Neural cell (in vitro differentiated cells): ENCODE data around the gene ITPA. TPM values are rescaled to one million over a fixed set of nuclear protein-coding genes. Genes with fewer than 3 reads are reported as not detected.
"Not testable (repeated sequence)": the region's sequence is repeated elsewhere in the genome, so short reads cannot be mapped to it uniquely, and the experiment has no call there.

Experiments
- H2AFZ ChIP-seq: fragments of 200-600, 300-800 bp; sonication (generic), shearing (Covaris generic); 2 replicates; pipeline ENCODE4 v1.6.0; 2014; ENCODE audit warnings: low read depth, mild to moderate bottlenecking, antibody characterized with exemption, low read length, moderate library complexity
- H3F3A ChIP-seq: fragments of 200-600 bp; shearing (Covaris generic); 2 replicates; pipeline ENCODE4 v1.6.1; 2016; ENCODE audit warnings: mild to moderate bottlenecking, moderate library complexity, mixed read lengths, antibody characterized with exemption, low read length; ENCODE audit not compliant: insufficient read depth, poor library complexity, severe bottlenecking
- H3K27ac ChIP-seq: fragments of 200-600, 300-800 bp; sonication (generic), shearing (Covaris generic); 2 replicates; pipeline ENCODE4 v1.5.1; 2014; ENCODE audit warnings: mild to moderate bottlenecking, low read length, moderate library complexity
- H3K27me3 ChIP-seq: fragments of 300-800, 200-600 bp; sonication (generic), shearing (Covaris generic); 2 replicates; pipeline ENCODE4 v1.6.0; 2014; ENCODE audit warnings: mild to moderate bottlenecking, low read depth, low read length, moderate library complexity; ENCODE audit not compliant: insufficient read depth
- H3K36me3 ChIP-seq: fragments of 300-800, 200-600 bp; sonication (generic), shearing (Covaris generic); 2 replicates; pipeline ENCODE4 v1.5.1; 2014; ENCODE audit warnings: mild to moderate bottlenecking, antibody characterized with exemption, low read length, moderate library complexity; ENCODE audit not compliant: insufficient read depth
- H3K4me2 ChIP-seq: fragments of 300-800, 200-600 bp; sonication (generic), shearing (Covaris generic); 2 replicates; pipeline ENCODE4 v1.6.0; 2014; ENCODE audit warnings: mild to moderate bottlenecking, low read length
- H3K4me3 ChIP-seq: fragments of 300-800, 200-600 bp; sonication (generic), shearing (Covaris generic); 2 replicates; pipeline ENCODE4 v1.5.1; 2014; ENCODE audit warnings: mild to moderate bottlenecking, low read length, moderate library complexity
- H3K79me2 ChIP-seq: fragments of 200-600 bp; shearing (Covaris generic); replicated peaks from 2 replicates; pipeline ENCODE4 v1.6.0; 2014; ENCODE audit warnings: mild to moderate bottlenecking, low read length, moderate library complexity; ENCODE audit not compliant: insufficient read depth
- H3K9ac ChIP-seq: fragments of 300-800, 200-600 bp; sonication (generic), shearing (Covaris generic); 2 replicates; pipeline ENCODE4 v1.6.1; 2016; ENCODE audit warnings: mild to moderate bottlenecking, low read length, mixed read lengths
- H3K9me2 ChIP-seq: fragments of 200-600 bp; shearing (Covaris generic); 2 replicates; pipeline ENCODE4 v1.6.1; 2016; ENCODE audit warnings: mild to moderate bottlenecking, low read length, mixed read lengths; ENCODE audit not compliant: insufficient read depth
- H3K9me3 ChIP-seq: fragments of 200-600, 300-800 bp; sonication (generic), shearing (Covaris generic); 2 replicates; pipeline ENCODE4 v1.6.1; 2016; ENCODE audit warnings: mild to moderate bottlenecking, mixed run types, low read length, moderate library complexity, mixed read lengths
- H4K20me1 ChIP-seq: fragments of 200-600 bp; shearing (Covaris generic); 2 replicates; pipeline ENCODE4 v1.6.1; 2016; ENCODE audit warnings: mild to moderate bottlenecking, mixed run types; ENCODE audit not compliant: insufficient read depth
- EP300 ChIP-seq: fragments of 450-650 bp; conservative IDR thresholded peaks from 2 replicates; pipeline ENCODE4 v1.6.1; 2014; ENCODE audit warnings: antibody characterized with exemption, mild to moderate bottlenecking, moderate library complexity; ENCODE audit not compliant: poor library complexity, severe bottlenecking
- EZH2 ChIP-seq: fragments of 200-600, 300-800 bp; shearing (Covaris generic), sonication (generic); IDR thresholded peaks from 2 replicates; pipeline ENCODE4 v1.6.1; 2014; ENCODE audit warnings: antibody characterized with exemption, low read length, borderline replicate concordance, mild to moderate bottlenecking; ENCODE audit not compliant: insufficient read depth, poor library complexity, severe bottlenecking
- MXI1 ChIP-seq: fragments of 450-650 bp; conservative IDR thresholded peaks from 2 replicates; pipeline ENCODE4 v1.6.1; 2014; ENCODE audit warnings: antibody characterized with exemption, mild to moderate bottlenecking; ENCODE audit not compliant: poor library complexity, severe bottlenecking
- POLR2AphosphoS5 ChIP-seq: IDR thresholded peaks from 2 replicates; pipeline ENCODE4 v1.6.1; 2012
- RAD21 ChIP-seq: fragments of 450-650 bp; conservative IDR thresholded peaks from 2 replicates; pipeline ENCODE4 v1.6.1; 2014; ENCODE audit warnings: antibody characterized with exemption, mild to moderate bottlenecking, moderate library complexity
- SMC3 ChIP-seq: fragments of 450-650 bp; conservative IDR thresholded peaks from 2 replicates; pipeline ENCODE4 v1.6.1; 2014; ENCODE audit warnings: antibody characterized with exemption, mild to moderate bottlenecking, moderate library complexity; ENCODE audit not compliant: poor library complexity
- TAF1 ChIP-seq: IDR thresholded peaks from 2 replicates; pipeline ENCODE4 v1.6.1; 2012; ENCODE audit warnings: low read depth
- polyA plus RNA-seq: library from polyadenylated mRNA; depleted of rRNA; stranded (reverse); fragments of >200 nt; gene quantifications from 2 replicates; pipeline ENCODE4 v1.2.3, GENCODE V29; 2014
- TF ChIP-seq, protein P1 (sequence below): IDR thresholded peaks from 2 replicates; pipeline ENCODE4 v1.6.1; 2012; ENCODE audit warnings: borderline replicate concordance
- TF ChIP-seq, protein P2 (sequence below): fragments of 450-650 bp; IDR thresholded peaks from 2 replicates; pipeline ENCODE4 v1.5.1; 2014; ENCODE audit warnings: antibody characterized with exemption, mild to moderate bottlenecking, moderate library complexity; ENCODE audit not compliant: poor library complexity, severe bottlenecking

ITPA gene
- polyA plus RNA-seq, 1 donor from 2014 or later: 87.1 TPM

DNA sequence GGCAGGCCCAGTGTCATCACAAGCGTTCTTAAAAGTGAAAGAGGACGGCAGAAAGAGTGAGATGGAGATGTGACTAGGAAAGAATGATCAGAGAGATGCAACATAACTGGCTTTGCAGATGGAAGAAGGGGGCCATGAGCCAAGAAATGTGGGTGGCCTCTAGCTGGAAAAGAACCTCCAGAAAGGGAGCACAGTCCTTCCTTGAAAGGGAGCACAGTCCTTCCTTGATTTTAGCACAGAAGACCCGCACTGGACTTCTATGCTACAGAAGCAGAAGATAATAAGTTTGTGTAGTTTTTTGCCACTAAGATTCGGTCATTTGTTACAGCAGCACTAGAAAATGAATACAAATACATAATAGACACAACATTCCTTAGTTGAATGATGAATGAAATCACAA lies 29.0 kb upstream of the ITPA start:
- no peaks in the 10 kb centered on the region for H3K36me3 ChIP-seq
- H2AFZ ChIP-seq: no peak overlapping the region
- H3K4me2 ChIP-seq: no peak overlapping the region
- no peak overlapping the region for H3K9ac ChIP-seq
- no peaks in the 10 kb centered on the region for H3K27me3 ChIP-seq
- TF ChIP-seq MXI1: no peak
- TF ChIP-seq SMC3: no peak
- no peak for TF ChIP-seq POLR2AphosphoS5
- H3K27ac ChIP-seq: no peak overlapping the region
- no peak overlapping the region for H3K4me3 ChIP-seq
- no peaks in the 10 kb centered on the region for H3K79me2 ChIP-seq
- H3K9me3 ChIP-seq: no peaks in the 10 kb centered on the region
- no peaks in the 10 kb centered on the region for H3K9me2 ChIP-seq
- no peaks in the 10 kb centered on the region for H4K20me1 ChIP-seq
- H3F3A ChIP-seq: no peaks in the 10 kb centered on the region

DNA sequence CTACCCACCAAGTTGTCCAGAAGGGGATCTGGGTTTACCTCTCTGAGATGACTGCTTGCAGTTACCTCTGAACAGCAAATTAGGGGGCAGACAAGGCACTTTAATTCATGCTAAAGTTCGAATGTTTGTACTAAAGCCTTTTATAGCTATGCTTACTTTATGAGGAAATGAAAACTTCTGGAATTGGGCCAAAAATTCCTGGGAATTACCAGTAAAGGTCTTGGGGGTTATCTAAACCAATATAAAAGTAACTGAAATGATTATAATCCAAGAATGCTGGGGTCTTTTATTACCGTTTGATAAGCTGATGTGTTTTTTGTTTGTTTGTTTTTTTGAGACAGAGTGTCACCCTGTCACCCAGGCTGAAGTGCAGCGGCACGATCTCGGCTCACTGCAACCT lies 28.0 kb upstream of the ITPA start:
- no peaks in the 10 kb centered on the region for H3K79me2 ChIP-seq
- H4K20me1 ChIP-seq: no peaks in the 10 kb centered on the region
- no peaks in the 10 kb centered on the region for H3K9me2 ChIP-seq
- no peak overlapping the region for H3K4me2 ChIP-seq
- H3K27me3 ChIP-seq: no peaks in the 10 kb centered on the region
- H3K9ac ChIP-seq: no peak overlapping the region
- H2AFZ ChIP-seq: no peak overlapping the region
- no peak overlapping the region for H3K27ac ChIP-seq
- TF ChIP-seq RAD21 (no peak), EZH2 (no peak), MXI1 (no peak), SMC3 (no peak), EP300 (no peak), TAF1 (no peak), POLR2AphosphoS5 (no peak)
- TF ChIP-seq, protein P1, sequence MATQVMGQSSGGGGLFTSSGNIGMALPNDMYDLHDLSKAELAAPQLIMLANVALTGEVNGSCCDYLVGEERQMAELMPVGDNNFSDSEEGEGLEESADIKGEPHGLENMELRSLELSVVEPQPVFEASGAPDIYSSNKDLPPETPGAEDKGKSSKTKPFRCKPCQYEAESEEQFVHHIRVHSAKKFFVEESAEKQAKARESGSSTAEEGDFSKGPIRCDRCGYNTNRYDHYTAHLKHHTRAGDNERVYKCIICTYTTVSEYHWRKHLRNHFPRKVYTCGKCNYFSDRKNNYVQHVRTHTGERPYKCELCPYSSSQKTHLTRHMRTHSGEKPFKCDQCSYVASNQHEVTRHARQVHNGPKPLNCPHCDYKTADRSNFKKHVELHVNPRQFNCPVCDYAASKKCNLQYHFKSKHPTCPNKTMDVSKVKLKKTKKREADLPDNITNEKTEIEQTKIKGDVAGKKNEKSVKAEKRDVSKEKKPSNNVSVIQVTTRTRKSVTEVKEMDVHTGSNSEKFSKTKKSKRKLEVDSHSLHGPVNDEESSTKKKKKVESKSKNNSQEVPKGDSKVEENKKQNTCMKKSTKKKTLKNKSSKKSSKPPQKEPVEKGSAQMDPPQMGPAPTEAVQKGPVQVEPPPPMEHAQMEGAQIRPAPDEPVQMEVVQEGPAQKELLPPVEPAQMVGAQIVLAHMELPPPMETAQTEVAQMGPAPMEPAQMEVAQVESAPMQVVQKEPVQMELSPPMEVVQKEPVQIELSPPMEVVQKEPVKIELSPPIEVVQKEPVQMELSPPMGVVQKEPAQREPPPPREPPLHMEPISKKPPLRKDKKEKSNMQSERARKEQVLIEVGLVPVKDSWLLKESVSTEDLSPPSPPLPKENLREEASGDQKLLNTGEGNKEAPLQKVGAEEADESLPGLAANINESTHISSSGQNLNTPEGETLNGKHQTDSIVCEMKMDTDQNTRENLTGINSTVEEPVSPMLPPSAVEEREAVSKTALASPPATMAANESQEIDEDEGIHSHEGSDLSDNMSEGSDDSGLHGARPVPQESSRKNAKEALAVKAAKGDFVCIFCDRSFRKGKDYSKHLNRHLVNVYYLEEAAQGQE: no peak
- TF ChIP-seq, protein P2, sequence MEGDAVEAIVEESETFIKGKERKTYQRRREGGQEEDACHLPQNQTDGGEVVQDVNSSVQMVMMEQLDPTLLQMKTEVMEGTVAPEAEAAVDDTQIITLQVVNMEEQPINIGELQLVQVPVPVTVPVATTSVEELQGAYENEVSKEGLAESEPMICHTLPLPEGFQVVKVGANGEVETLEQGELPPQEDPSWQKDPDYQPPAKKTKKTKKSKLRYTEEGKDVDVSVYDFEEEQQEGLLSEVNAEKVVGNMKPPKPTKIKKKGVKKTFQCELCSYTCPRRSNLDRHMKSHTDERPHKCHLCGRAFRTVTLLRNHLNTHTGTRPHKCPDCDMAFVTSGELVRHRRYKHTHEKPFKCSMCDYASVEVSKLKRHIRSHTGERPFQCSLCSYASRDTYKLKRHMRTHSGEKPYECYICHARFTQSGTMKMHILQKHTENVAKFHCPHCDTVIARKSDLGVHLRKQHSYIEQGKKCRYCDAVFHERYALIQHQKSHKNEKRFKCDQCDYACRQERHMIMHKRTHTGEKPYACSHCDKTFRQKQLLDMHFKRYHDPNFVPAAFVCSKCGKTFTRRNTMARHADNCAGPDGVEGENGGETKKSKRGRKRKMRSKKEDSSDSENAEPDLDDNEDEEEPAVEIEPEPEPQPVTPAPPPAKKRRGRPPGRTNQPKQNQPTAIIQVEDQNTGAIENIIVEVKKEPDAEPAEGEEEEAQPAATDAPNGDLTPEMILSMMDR: no peak
- H3K9me3 ChIP-seq: no peaks in the 10 kb centered on the region
- no peaks in the 10 kb centered on the region for H3F3A ChIP-seq
- no peaks in the 10 kb centered on the region for H3K36me3 ChIP-seq
- H3K4me3 ChIP-seq: no peak overlapping the region

DNA sequence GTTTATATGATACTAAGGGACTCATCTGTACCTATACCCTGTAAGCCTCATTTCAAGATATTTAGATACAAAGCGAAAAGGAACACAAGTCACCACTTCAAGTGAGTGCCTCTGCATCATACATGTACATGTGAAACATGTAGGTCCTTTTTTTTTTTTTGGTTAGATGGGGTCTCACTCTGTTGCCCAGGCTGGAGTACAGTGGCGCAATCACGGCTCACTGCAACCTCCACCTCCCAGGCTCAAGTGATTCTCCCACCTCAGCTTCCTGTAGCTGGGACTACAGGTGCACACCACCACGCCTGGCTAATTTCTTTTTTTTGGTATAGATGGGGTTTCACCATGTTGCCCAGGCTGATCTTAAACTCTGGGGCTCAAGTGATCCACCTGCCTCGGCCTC lies 26.9 kb upstream of the ITPA start:
- not testable (repeated sequence) for H3K79me2 ChIP-seq, H3K4me3 ChIP-seq, H3F3A ChIP-seq, H3K27me3 ChIP-seq, H2AFZ ChIP-seq, H3K9ac ChIP-seq, H3K27ac ChIP-seq, H3K9me3 ChIP-seq, H3K4me2 ChIP-seq, H4K20me1 ChIP-seq, H3K36me3 ChIP-seq, H3K9me2 ChIP-seq
